Fibroblast of lung (primary cell): ENCODE data around the gene PSMA5. TPM values are rescaled to one million over a fixed set of nuclear protein-coding genes. Genes with fewer than 3 reads are reported as not detected.

ENCODE experiments used
- DNase-seq, 2 donors: peaks; one replicate each; pipeline versions ENCODE4 v3.0.0 to v3.0.0-alpha.2; 2010; ENCODE audit warnings: low read depth in 2 of 2
- H2AFZ ChIP-seq: 2 replicates; pipeline ENCODE4 v1.5.1; 2012; ENCODE audit warnings: low read length, control low read depth, inconsistent platforms
- H3K27ac ChIP-seq: 2 replicates; pipeline ENCODE4 v1.5.1; 2011; ENCODE audit warnings: low read length, control low read depth; ENCODE audit not compliant: insufficient read depth
- H3K27me3 ChIP-seq: 2 replicates; pipeline ENCODE4 v1.5.1; 2011; ENCODE audit warnings: mild to moderate bottlenecking, low read length; ENCODE audit not compliant: control insufficient read depth, insufficient read depth
- H3K36me3 ChIP-seq: 2 replicates; pipeline ENCODE4 v1.5.1; 2011; ENCODE audit warnings: low read length; ENCODE audit not compliant: control insufficient read depth, insufficient read depth
- H3K4me1 ChIP-seq: 2 replicates; pipeline ENCODE4 v1.5.1; 2011; ENCODE audit warnings: low read length; ENCODE audit not compliant: control insufficient read depth, insufficient read depth; ENCODE audit errors: extremely low read depth
- H3K4me2 ChIP-seq: 2 replicates; pipeline ENCODE4 v1.5.1; 2011; ENCODE audit warnings: low read length, control low read depth; ENCODE audit not compliant: insufficient read depth; ENCODE audit errors: extremely low read depth
- H3K4me3 ChIP-seq, 4 experiments: fragments of 200-600 bp in 1 of 4; sonication (generic) in 1 of 4; replicated peaks in 1 of 4; 2 replicates each; pipeline ENCODE4 v1.5.1; 2011 to 2016; ENCODE audit warnings: low read length in 4 of 4, low read depth in 3 of 4, mild to moderate bottlenecking in 3 of 4, control low read depth in 2 of 4, inconsistent platforms in 1 of 4, mixed read lengths in 1 of 4; ENCODE audit not compliant: insufficient read depth in 1 of 4; ENCODE audit errors: control extremely low read depth in 1 of 4
- H3K79me2 ChIP-seq: 2 replicates; pipeline ENCODE4 v1.5.1; 2012; ENCODE audit warnings: mild to moderate bottlenecking, low read length, inconsistent platforms; ENCODE audit not compliant: control insufficient read depth, insufficient read depth
- H3K9ac ChIP-seq: 2 replicates; pipeline ENCODE4 v1.5.1; 2011; ENCODE audit warnings: mild to moderate bottlenecking, low read length, control low read depth; ENCODE audit not compliant: insufficient read depth
- H3K9me3 ChIP-seq: 2 replicates; pipeline ENCODE4 v1.5.1; 2012; ENCODE audit warnings: low read depth, low read length; ENCODE audit not compliant: control insufficient read depth, insufficient read depth
- H4K20me1 ChIP-seq: 2 replicates; pipeline ENCODE4 v1.5.1; 2011; ENCODE audit warnings: low read length; ENCODE audit not compliant: control insufficient read depth, insufficient read depth; ENCODE audit errors: extremely low read depth
- CTCF ChIP-seq, 2 donors: IDR thresholded peaks in 1 of 2; conservative IDR thresholded peaks in 1 of 2; 1 replicate in 1 of 2; 2 replicates in 1 of 2; pipeline ENCODE4 v1.5.1; 2011 to 2012; ENCODE audit warnings: low read length in 2 of 2, control low read depth in 1 of 2, inconsistent platforms in 1 of 2, low read depth in 1 of 2, mild to moderate bottlenecking in 1 of 2
- EZH2 ChIP-seq: IDR thresholded peaks from 2 replicates; pipeline ENCODE4 v1.5.1; 2012; ENCODE audit warnings: low read length, control low read depth, mild to moderate bottlenecking; ENCODE audit errors: missing control alignments
- polyA plus RNA-seq, 2 donors: library from polyadenylated mRNA; depleted of rRNA in 1 of 2; stranded (reverse) in 1 of 2; unstranded in 1 of 2; fragments of >200 nt; gene quantifications; 2 replicates each; pipeline ENCODE4 v1.2.1, GENCODE V29; 2011 to 2012; ENCODE audit warnings: missing spikeins in 1 of 2
- total RNA-seq: library from RNA; depleted of rRNA; stranded (reverse); fragments of >200 nt; gene quantifications from 2 replicates; pipeline ENCODE4 v1.2.1, GENCODE V29; 2014

PSMA5 gene
- total and polyA plus RNA-seq, 2 donors (not counting 1 experiment from before 2014, with no cell fraction given), result 41.0 to 145 TPM

GRCh38 chr1:109388884-109389637 lies 37.2 kb downstream of the PSMA5 start:
- Histone ChIP-seq H3K36me3 (no peaks in the 10 kb centered on the region), H3K9me3 (no peaks in the 10 kb centered on the region), H3K4me1 (peaks cover 26% of the 10 kb centered on the region), H3K27me3 (no peaks in the 10 kb centered on the region), H4K20me1 (no peaks in the 10 kb centered on the region), H2AFZ (no peak overlapping the region), H3K79me2 (no peaks in the 10 kb centered on the region), H3K4me2 (no peak overlapping the region), H3K4me3 (no peak overlapping the region), H3K27ac (no peak overlapping the region), H3K9ac (no peak overlapping the region)
- DNase-seq, result peak in 1 of 2 donors; percentile 74
- no peak for TF ChIP-seq EZH2
- no peak for TF ChIP-seq CTCF (conservative IDR thresholded peaks at IDR 0.05 in 1 of 2, IDR thresholded peaks at IDR 0.05 in 1 of 2; ENCODE audit: low read depth in 1 of 2, low read length in 2 of 2)

GRCh38 chr1:109388208-109388711 lies 38.0 kb downstream of the PSMA5 start:
- no peaks in the 10 kb centered on the region for H3K27me3 ChIP-seq
- no peak overlapping the region for H3K9ac ChIP-seq
- no peaks in the 10 kb centered on the region for H3K79me2 ChIP-seq
- no peak overlapping the region for H3K4me3 ChIP-seq
- no peak overlapping the region for H3K4me2 ChIP-seq
- no peak for DNase-seq
- no peak overlapping the region for H3K27ac ChIP-seq
- no peaks in the 10 kb centered on the region for H3K9me3 ChIP-seq
- H3K4me1 ChIP-seq, result peaks cover 20% of the 10 kb centered on the region
- TF ChIP-seq CTCF (conservative IDR thresholded peaks at IDR 0.05 in 1 of 2, IDR thresholded peaks at IDR 0.05 in 1 of 2; ENCODE audit: low read depth in 1 of 2, low read length in 2 of 2), result no peak
- no peak for TF ChIP-seq EZH2
- no peaks in the 10 kb centered on the region for H4K20me1 ChIP-seq
- H2AFZ ChIP-seq, result no peak overlapping the region
- H3K36me3 ChIP-seq, result no peaks in the 10 kb centered on the region

GRCh38 chr1:109386054-109386717 lies 40.1 kb downstream of the PSMA5 start:
- H3K4me2 ChIP-seq, result no peak overlapping the region
- no peak for DNase-seq
- no peaks in the 10 kb centered on the region for H4K20me1 ChIP-seq
- H3K9me3 ChIP-seq, result no peaks in the 10 kb centered on the region
- H3K9ac ChIP-seq, result no peak overlapping the region
- H2AFZ ChIP-seq, result no peak overlapping the region
- H3K79me2 ChIP-seq, result no peaks in the 10 kb centered on the region
- H3K36me3 ChIP-seq, result no peaks in the 10 kb centered on the region
- H3K27ac ChIP-seq, result no peak overlapping the region
- no peak overlapping the region for H3K4me3 ChIP-seq
- TF ChIP-seq CTCF (conservative IDR thresholded peaks at IDR 0.05 in 1 of 2, IDR thresholded peaks at IDR 0.05 in 1 of 2; ENCODE audit: low read depth in 1 of 2, low read length in 2 of 2) (no peak), EZH2 (no peak)
- H3K27me3 ChIP-seq, result no peaks in the 10 kb centered on the region
- H3K4me1 ChIP-seq, result peaks cover 12% of the 10 kb centered on the region
